Glomerular endothelial cell (primary cell): ENCODE measurements around the gene TECPR1. TPM values are rescaled to one million over a fixed set of nuclear protein-coding genes. Genes with fewer than 3 reads are reported as not detected.
A peak's percentile ranks its signal among the peaks of the same experiment; 100 is the strongest.

Source experiments
- DNase-seq: peaks from one replicate; pipeline ENCODE4 v3.0.0-alpha.2; 2011; ENCODE audit warnings: low read depth, low spot score; ENCODE audit errors: extremely low read depth
- total RNA-seq: library from RNA; depleted of rRNA; stranded (reverse); fragments of >200 nt; gene quantifications from 2 replicates; pipeline ENCODE4 v1.2.3, GENCODE V29; 2015

The TECPR1 gene
- total RNA-seq, 1 donor from 2014 or later = 66.3 TPM

- no peak for DNase-seq
These were observed 33.4 kb upstream of the TECPR1 start for GRCh38 chr7:98285157-98286092.

- peak; percentile 27 for DNase-seq
These were observed 32.5 kb upstream of the TECPR1 start for GRCh38 chr7:98284335-98285036.

GRCh38 chr7:98283887-98284222, 31.8 kb upstream of the TECPR1 start:
- no peak for DNase-seq

GRCh38 chr7:98283127-98283886, 31.3 kb upstream of the TECPR1 start:
- DNase-seq = no peak

- no peak for DNase-seq
These were observed 30.7 kb upstream of the TECPR1 start for GRCh38 chr7:98282703-98283102.

- DNase-seq = no peak
These were observed 29.9 kb upstream of the TECPR1 start for GRCh38 chr7:98281757-98282606.

- no peak for DNase-seq
These were observed 29.0 kb upstream of the TECPR1 start, which contains the start of gene BRI3 for GRCh38 chr7:98280791-98281756. Gene BRI3 (plus strand): TSS chr7:98281686. CDS start chr7:98281796, 110 bp downstream.

- DNase-seq = no peak
These were observed 28.3 kb upstream of the TECPR1 start for GRCh38 chr7:98280296-98280695.

- DNase-seq = no peak
These were observed 26.9 kb upstream of the TECPR1 start for GRCh38 chr7:98278936-98279335.

- no peak for DNase-seq
These were observed 26.4 kb upstream of the TECPR1 start for GRCh38 chr7:98278408-98278807.

GRCh38 chr7:98276241-98276761, 24.3 kb upstream of the TECPR1 start:
- DNase-seq = no peak

GRCh38 chr7:98267303-98267702, 15.3 kb upstream of the TECPR1 start:
- DNase-seq = no peak

- DNase-seq = no peak
These were observed 14.8 kb upstream of the TECPR1 start for GRCh38 chr7:98266840-98267239.

- no peak for DNase-seq
These were observed 13.8 kb upstream of the TECPR1 start for GRCh38 chr7:98265841-98266271.

- DNase-seq = no peak
These were observed 5.7 kb upstream of the TECPR1 start for GRCh38 chr7:98257701-98258100.

GRCh38 chr7:98256431-98256830, 4.4 kb upstream of the TECPR1 start:
- DNase-seq = no peak

GRCh38 chr7:98254951-98255610, 3.0 kb upstream of the TECPR1 start:
- DNase-seq = no peak

GRCh38 chr7:98254516-98254915, 2.5 kb upstream of the TECPR1 start:
- DNase-seq = no peak
